ENCODE measurements around the gene PRSS22.

DNA sequence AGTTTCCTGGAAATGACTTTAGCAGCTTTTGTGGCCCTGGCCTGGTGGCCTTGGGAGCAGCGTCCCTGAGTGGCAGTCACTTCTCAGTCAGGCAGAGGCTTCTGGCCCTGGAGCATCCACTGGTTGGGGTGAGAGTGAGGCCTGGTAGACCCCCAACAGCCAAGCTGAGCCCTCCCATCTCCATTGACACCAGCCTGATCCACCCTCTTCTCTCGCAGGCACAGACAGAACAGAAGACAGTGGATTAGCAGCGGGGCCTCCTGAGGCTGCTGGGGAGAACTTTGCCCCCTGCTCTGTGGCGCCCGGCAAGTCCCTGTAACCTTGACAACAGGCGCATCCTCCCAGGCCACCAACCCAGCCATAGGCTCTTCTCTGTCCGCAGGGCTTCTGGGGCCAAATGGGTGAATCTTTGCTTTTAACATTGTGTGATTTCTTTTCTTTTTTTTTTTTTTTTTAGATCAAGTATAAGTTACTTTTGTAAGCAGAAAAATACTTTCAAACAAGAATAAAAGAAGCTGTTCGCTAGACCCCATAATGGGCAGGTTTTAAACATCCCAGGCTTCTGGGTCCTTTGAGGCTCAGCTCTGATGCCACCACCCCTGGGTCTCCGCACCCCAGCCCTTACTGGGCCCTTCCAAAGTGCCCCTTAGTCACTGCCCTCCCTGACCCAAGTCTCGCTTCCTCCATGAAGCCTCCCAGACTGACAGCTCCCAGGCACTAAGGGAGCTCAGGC lies 41.0 kb upstream of the PRSS22 start:
- TF ChIP-seq EP300 (IDR thresholded peaks at IDR 0.05) (no peak), POLR2AphosphoS5 (IDR thresholded peaks at IDR 0.05) (no peak), POLR2A (IDR thresholded peaks at IDR 0.05) (no peak)
- TF ChIP-seq, protein P1, sequence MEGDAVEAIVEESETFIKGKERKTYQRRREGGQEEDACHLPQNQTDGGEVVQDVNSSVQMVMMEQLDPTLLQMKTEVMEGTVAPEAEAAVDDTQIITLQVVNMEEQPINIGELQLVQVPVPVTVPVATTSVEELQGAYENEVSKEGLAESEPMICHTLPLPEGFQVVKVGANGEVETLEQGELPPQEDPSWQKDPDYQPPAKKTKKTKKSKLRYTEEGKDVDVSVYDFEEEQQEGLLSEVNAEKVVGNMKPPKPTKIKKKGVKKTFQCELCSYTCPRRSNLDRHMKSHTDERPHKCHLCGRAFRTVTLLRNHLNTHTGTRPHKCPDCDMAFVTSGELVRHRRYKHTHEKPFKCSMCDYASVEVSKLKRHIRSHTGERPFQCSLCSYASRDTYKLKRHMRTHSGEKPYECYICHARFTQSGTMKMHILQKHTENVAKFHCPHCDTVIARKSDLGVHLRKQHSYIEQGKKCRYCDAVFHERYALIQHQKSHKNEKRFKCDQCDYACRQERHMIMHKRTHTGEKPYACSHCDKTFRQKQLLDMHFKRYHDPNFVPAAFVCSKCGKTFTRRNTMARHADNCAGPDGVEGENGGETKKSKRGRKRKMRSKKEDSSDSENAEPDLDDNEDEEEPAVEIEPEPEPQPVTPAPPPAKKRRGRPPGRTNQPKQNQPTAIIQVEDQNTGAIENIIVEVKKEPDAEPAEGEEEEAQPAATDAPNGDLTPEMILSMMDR (IDR thresholded peaks at IDR 0.05) = no peak
